Measurements from ENCODE around the gene DTX4.

- TF ChIP-seq CTCF (IDR thresholded peaks at IDR 0.05 in 4 of 5, conservative IDR thresholded peaks at IDR 0.05 in 1 of 5) (no peak), POLR2A (IDR thresholded peaks at IDR 0.05) (no peak)
Measured at GRCh38 chr11:59188954-59189353, 17.0 kb downstream of the DTX4 start.
